IMR-90 (cell line): ENCODE measurements around the gene MSRB1.

ENCODE experiments used
- MAFK ChIP-seq: IDR thresholded peaks from 2 replicates; pipeline ENCODE4 v1.6.1; 2012; ENCODE audit warnings: low read depth, low read length, improper control_type of control experiment
- MAZ ChIP-seq: IDR thresholded peaks from 2 replicates; pipeline ENCODE4 v1.6.1; 2012; ENCODE audit warnings: low read depth, mild to moderate bottlenecking, low read length, improper control_type of control experiment, moderate library complexity, borderline replicate concordance
- MXI1 ChIP-seq: IDR thresholded peaks from 2 replicates; pipeline ENCODE4 v1.6.1; 2012; ENCODE audit warnings: low read depth, mild to moderate bottlenecking, low read length, moderate library complexity, borderline replicate concordance
- NFE2L2 ChIP-seq: fragments of 150-350 bp; IDR thresholded peaks from 2 replicates; pipeline ENCODE4 v1.6.1; 2016; ENCODE audit warnings: low read depth, mild to moderate bottlenecking, low read length
- POLR2A ChIP-seq: IDR thresholded peaks from 2 replicates; pipeline ENCODE4 v1.6.1; 2012; ENCODE audit warnings: mild to moderate bottlenecking, low read depth, low read length
- RCOR1 ChIP-seq: IDR thresholded peaks from 2 replicates; pipeline ENCODE4 v1.6.1; 2012; ENCODE audit warnings: mild to moderate bottlenecking, low read length, improper control_type of control experiment; ENCODE audit not compliant: insufficient replicate concordance
- SMC3 ChIP-seq: fragments of 150-350 bp; IDR thresholded peaks from 2 replicates; pipeline ENCODE4 v1.6.1; 2016; ENCODE audit warnings: low read depth, mild to moderate bottlenecking, antibody characterized with exemption, low read length, moderate library complexity
- USF2 ChIP-seq: fragments of 150-350 bp; IDR thresholded peaks from 2 replicates; pipeline ENCODE4 v1.6.1; 2017; ENCODE audit warnings: mild to moderate bottlenecking, antibody characterized with exemption, low read length, low read depth
- TF ChIP-seq, protein P1 (sequence below): conservative IDR thresholded peaks from 2 replicates; pipeline ENCODE4 v1.5.1; 2012; ENCODE audit warnings: mild to moderate bottlenecking, low read depth, low read length, improper control_type of control experiment

GRCh38 chr16:1976216-1976520 is 33.2 kb upstream of the MSRB1 start:
- TF ChIP-seq POLR2A: no peak
- TF ChIP-seq, protein P1, sequence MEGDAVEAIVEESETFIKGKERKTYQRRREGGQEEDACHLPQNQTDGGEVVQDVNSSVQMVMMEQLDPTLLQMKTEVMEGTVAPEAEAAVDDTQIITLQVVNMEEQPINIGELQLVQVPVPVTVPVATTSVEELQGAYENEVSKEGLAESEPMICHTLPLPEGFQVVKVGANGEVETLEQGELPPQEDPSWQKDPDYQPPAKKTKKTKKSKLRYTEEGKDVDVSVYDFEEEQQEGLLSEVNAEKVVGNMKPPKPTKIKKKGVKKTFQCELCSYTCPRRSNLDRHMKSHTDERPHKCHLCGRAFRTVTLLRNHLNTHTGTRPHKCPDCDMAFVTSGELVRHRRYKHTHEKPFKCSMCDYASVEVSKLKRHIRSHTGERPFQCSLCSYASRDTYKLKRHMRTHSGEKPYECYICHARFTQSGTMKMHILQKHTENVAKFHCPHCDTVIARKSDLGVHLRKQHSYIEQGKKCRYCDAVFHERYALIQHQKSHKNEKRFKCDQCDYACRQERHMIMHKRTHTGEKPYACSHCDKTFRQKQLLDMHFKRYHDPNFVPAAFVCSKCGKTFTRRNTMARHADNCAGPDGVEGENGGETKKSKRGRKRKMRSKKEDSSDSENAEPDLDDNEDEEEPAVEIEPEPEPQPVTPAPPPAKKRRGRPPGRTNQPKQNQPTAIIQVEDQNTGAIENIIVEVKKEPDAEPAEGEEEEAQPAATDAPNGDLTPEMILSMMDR: no peak
- no peak for TF ChIP-seq RCOR1
- TF ChIP-seq USF2: no peak
- TF ChIP-seq MAZ: no peak
- no peak for TF ChIP-seq SMC3
- no peak for TF ChIP-seq NFE2L2
- no peak for TF ChIP-seq MXI1
- no peak for TF ChIP-seq MAFK
